Activated CD4-positive, CD25-positive, alpha-beta regulatory T cell treated with anti-CD3 and anti-CD28 coated beads, Interleukin-2, amount 50 U/mL, for 24 hours (primary cell): ENCODE data around the gene AGRP.

Experiments
- ATAC-seq, 2 donors: fragments of 150-1000 bp; cut with Tn5 transposase; one replicate each; pipeline ENCODE4 v1.10.0; 2021; ENCODE audit warnings: mild to moderate bottlenecking in 1 of 2, moderate library complexity in 1 of 2

Gene AGRP

GRCh38 chr16:67445441-67445912 is 37.9 kb downstream of the AGRP start:
- no peak for ATAC-seq

- no peak for ATAC-seq
Measured at GRCh38 chr16:67445126-67445426, 38.3 kb downstream of the AGRP start.

DNA sequence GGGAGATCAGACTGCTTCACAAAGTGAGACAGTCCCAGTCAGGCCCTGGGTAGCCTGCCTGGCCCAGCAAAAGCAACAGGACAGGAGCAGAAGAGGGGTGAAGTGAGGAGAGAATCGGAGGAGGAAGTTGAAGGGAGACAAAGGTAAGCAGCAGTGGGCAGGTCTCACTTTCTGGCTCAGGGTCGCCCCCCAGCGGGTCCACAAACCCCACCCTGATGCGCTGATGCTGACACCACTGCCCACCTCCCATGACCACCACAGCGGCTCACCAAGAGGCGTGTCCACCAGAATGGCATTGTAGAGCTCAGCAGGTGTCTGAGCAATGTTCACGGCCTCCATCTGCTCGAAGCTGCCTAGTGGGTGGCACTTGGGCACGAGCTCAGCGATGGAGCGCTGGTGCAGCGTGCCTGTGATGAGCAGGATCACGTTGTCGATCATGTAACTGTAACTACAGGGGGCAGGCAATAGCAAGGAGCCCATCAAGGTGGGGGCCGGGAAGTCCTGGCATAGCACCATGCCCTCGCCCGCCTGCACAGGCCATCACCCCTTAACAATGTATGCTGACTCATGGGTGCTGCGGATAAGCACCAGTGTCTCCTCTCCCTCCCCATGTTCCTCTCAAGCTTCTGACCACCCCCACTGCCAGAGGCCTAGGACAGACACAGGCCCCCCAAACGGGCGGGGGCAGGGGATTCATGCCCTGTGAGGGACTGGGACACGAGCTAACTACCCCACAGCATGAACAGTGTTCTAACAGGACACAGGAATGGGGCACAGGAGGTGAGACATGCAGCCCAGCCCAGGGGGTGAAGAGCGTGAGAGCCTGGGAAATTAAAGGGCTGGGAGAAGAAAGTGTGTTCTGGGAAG is 38.9 kb downstream of the AGRP start:
- no peak for ATAC-seq

DNA sequence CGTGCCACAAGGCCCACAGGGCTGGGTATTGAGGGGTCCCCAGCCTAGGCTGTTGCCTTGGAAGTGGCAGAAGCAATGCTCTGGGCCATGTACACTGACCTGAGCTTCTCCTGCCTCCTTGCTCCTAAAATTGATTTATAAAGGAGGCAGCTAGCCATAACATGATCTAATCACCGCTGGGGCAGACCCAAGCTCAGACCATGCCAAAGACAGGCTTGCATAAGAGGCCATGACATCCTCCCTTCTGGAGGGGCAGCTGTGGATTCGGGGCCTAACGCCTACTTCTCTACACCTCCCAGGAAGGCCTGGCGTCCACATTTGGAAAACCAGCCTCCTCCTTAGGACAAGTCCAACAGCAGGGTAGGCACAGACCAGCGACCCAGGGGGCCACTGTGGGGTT is 40.1 kb downstream of the AGRP start:
- ATAC-seq: no peak

DNA sequence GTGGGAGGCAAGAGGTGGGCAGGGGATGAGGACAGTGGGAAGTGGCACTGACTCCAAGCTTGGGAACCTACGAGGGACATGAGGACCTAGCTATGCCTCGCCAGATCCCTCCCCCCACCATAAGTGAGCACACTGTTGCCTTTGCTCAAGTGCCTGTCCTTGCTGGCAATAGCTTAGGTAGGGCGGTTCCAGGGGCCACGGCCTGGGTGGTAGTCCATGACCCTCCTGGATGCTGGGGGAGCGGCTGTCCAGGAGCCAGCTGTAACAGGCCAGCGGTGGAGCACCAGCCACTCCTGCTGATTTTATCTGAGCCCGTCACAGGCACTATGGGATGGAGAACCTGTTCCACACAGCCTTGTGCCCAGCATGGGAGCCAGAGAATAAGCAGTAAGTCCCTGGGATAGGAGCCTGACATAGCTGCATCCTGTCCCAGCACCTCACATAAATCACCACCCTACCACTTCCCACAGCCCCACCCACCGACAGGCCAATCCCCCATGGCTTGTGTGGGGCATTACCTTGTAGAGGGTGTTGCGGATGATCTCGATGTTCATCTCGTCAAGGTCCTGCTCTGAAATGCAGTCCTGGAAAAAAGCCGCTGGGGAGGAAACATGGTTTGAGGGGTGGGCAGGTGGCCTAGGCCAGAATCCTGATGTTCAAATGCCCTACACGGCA is 40.6 kb downstream of the AGRP start:
- no peak for ATAC-seq

- no peak for ATAC-seq
Measured at GRCh38 chr16:67441907-67442306, 41.4 kb downstream of the AGRP start.

DNA sequence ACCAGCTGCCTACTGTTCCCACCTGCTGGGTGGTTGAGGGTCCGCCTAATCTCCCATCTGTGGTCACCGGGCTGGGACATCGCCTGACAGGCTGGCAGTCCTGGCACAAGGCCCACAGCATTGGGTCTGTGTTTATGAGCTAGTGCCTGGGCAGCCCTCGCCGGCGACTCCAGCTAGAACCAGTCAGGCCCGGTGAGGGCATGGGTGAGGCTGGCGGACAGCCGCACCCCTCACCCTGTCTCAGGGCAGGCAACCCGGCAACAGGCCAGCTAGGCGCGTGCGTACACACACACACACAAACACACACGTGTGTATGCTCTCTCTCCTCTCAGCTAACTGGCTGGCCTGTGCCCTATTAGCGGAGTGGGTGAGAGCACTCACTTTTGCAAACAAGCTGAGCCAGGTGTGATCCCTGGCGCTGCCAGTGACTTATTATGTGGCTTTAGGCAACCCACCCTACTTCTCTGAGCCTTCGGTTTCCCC is 42.0 kb downstream of the AGRP start:
- ATAC-seq: no peak

- ATAC-seq: no peak
Measured at GRCh38 chr16:67438824-67439393, 44.4 kb downstream of the AGRP start.

GRCh38 chr16:67438098-67438791 is 45.1 kb downstream of the AGRP start:
- ATAC-seq: no peak

GRCh38 chr16:67437513-67437912 is 45.8 kb downstream of the AGRP start:
- ATAC-seq: peak in 1 of 2 donors; percentile 48

- ATAC-seq: no peak
Measured at GRCh38 chr16:67436640-67437193, 46.6 kb downstream of the AGRP start.

GRCh38 chr16:67435758-67436164 is 47.6 kb downstream of the AGRP start:
- no peak for ATAC-seq

- no peak for ATAC-seq
Measured at GRCh38 chr16:67433131-67433719, 50.1 kb downstream of the AGRP start.
